Measurements from ENCODE around the gene SLC11A1. TPM values are rescaled to one million over a fixed set of nuclear protein-coding genes. Genes with fewer than 3 reads are reported as not detected.

Gene SLC11A1
- total and polyA plus RNA-seq, 2 of the 4 experiments (the other 2 are of a cell fraction) = under 0.01 to 0.07 TPM

DNA sequence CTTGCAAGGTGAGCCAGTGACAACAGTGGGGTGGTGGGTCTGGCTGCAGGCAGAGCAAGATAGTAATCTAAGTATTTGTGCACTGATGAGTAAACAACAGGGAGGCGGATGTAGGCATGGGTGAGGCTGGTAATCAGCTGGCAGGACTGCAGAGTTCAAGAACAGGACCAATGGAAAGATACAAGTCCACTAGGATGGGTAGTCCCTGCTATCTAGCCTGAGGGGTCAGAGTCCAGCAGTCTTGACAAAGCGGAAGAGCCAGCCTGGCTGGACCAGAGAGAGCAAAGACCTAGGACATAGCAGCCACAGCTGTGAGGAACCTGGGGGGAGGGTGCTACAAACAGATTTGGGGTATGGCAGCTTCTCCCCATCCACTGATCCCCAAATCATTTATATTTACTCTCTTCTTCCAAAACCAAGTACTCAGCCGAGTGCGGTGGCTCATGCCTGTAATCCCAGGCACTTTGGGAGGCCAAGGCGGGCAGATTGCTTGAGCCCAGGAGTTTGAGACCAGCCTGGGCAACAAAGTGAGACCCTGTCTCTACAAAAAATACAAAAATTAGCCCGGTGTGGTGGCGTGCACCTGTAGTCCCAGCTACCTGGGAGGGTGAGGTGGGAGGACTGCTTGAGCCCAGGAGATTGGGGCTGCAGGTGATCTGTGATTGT lies 62.8 kb downstream of the SLC11A1 start:
- H3K56ac ChIP-seq (ENCODE audit: extremely low read depth, insufficient read depth, low read length) = no peak overlapping the region
- no peak overlapping the region for H2BK5ac ChIP-seq (ENCODE audit: low read depth, low read length, poor library complexity, severe bottlenecking)
- ChIA-PET POLR2A (ENCODE audit: unreplicated experiment) (no interaction called here), CTCF (no interaction called here)
- no peak overlapping the region for H2BK20ac ChIP-seq (ENCODE audit: low read depth, low read length)
- 0 out of 2 replicates have a peak, but pooled peaks cover 2% of the 10 kb centered on the region for H3K36me3 ChIP-seq (ENCODE audit: control insufficient read depth, insufficient read depth, low read length)
- no peaks in the 10 kb centered on the region for H3K27me3 ChIP-seq (ENCODE audit: control insufficient read depth, insufficient read depth, low read length)
- TF ChIP-seq RAD21 (IDR thresholded peaks at IDR 0.05; ENCODE audit: low read length) (no peak), CHD1 (IDR thresholded peaks at IDR 0.05; ENCODE audit: low read depth, low read length) (no peak), SMC3 (IDR thresholded peaks at IDR 0.05; ENCODE audit: low read depth, low read length) (no peak), BHLHE40 (IDR thresholded peaks at IDR 0.05; ENCODE audit: low read depth, low read length) (no peak), MAFK (IDR thresholded peaks at IDR 0.05; ENCODE audit: low read depth, low read length) (no peak), MXI1 (IDR thresholded peaks at IDR 0.05; ENCODE audit: borderline replicate concordance, low read depth, low read length) (no peak), MAZ (IDR thresholded peaks at IDR 0.05; ENCODE audit: borderline replicate concordance, low read depth, low read length) (no peak), RFX5 (IDR thresholded peaks at IDR 0.05; ENCODE audit: low read depth, low read length) (no peak), NFE2L2 (IDR thresholded peaks at IDR 0.05; ENCODE audit: low read depth, low read length) (no peak), FOS (IDR thresholded peaks at IDR 0.05; ENCODE audit: low read depth, low read length) (no peak), RCOR1 (IDR thresholded peaks at IDR 0.05; ENCODE audit: insufficient replicate concordance, low read length) (no peak), POLR2A (IDR thresholded peaks at IDR 0.05; ENCODE audit: low read depth, low read length) (no peak), CEBPB (IDR thresholded peaks at IDR 0.05; ENCODE audit: low read depth, low read length) (no peak)
- TF ChIP-seq, protein P1, sequence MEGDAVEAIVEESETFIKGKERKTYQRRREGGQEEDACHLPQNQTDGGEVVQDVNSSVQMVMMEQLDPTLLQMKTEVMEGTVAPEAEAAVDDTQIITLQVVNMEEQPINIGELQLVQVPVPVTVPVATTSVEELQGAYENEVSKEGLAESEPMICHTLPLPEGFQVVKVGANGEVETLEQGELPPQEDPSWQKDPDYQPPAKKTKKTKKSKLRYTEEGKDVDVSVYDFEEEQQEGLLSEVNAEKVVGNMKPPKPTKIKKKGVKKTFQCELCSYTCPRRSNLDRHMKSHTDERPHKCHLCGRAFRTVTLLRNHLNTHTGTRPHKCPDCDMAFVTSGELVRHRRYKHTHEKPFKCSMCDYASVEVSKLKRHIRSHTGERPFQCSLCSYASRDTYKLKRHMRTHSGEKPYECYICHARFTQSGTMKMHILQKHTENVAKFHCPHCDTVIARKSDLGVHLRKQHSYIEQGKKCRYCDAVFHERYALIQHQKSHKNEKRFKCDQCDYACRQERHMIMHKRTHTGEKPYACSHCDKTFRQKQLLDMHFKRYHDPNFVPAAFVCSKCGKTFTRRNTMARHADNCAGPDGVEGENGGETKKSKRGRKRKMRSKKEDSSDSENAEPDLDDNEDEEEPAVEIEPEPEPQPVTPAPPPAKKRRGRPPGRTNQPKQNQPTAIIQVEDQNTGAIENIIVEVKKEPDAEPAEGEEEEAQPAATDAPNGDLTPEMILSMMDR (conservative IDR thresholded peaks at IDR 0.05; ENCODE audit: low read depth, low read length) = no peak
- TF ChIP-seq, protein P2, sequence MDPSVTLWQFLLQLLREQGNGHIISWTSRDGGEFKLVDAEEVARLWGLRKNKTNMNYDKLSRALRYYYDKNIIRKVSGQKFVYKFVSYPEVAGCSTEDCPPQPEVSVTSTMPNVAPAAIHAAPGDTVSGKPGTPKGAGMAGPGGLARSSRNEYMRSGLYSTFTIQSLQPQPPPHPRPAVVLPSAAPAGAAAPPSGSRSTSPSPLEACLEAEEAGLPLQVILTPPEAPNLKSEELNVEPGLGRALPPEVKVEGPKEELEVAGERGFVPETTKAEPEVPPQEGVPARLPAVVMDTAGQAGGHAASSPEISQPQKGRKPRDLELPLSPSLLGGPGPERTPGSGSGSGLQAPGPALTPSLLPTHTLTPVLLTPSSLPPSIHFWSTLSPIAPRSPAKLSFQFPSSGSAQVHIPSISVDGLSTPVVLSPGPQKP (IDR thresholded peaks at IDR 0.05; ENCODE audit: borderline replicate concordance, low read depth, low read length) = no peak
- TF ChIP-seq, protein P3, sequence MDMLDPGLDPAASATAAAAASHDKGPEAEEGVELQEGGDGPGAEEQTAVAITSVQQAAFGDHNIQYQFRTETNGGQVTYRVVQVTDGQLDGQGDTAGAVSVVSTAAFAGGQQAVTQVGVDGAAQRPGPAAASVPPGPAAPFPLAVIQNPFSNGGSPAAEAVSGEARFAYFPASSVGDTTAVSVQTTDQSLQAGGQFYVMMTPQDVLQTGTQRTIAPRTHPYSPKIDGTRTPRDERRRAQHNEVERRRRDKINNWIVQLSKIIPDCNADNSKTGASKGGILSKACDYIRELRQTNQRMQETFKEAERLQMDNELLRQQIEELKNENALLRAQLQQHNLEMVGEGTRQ (IDR thresholded peaks at IDR 0.05; ENCODE audit: low read depth, low read length) = no peak
- H3K23ac ChIP-seq (ENCODE audit: low read depth, low read length) = no peak overlapping the region
- in situ Hi-C loops (cut with MboI; ENCODE audit: low sequenced_read_pairs) = no loop called here
- no peaks in the 10 kb centered on the region for H3K9me3 ChIP-seq (ENCODE audit: control insufficient read depth, insufficient read depth, low read length)
- no peak overlapping the region for H2BK120ac ChIP-seq (ENCODE audit: low read depth, low read length)
- DNase-seq (no peak), ATAC-seq (ENCODE audit: low read depth) (no peak)
- no peak overlapping the region for H3K4ac ChIP-seq (ENCODE audit: low read depth, low read length)
- intact Hi-C loops (cut with micrococcal nuclease) = no loop called here
- no peak overlapping the region for H2AK5ac ChIP-seq (ENCODE audit: low read depth, low read length)
- no peak overlapping the region for H3K9ac ChIP-seq (ENCODE audit: low read depth, low read length)
- H4K5ac ChIP-seq (ENCODE audit: low read depth, low read length) = no peak overlapping the region
- H3K18ac ChIP-seq (ENCODE audit: low read depth, low read length) = no peak overlapping the region
- no peak overlapping the region for H4K8ac ChIP-seq (ENCODE audit: low read depth in 2 of 2, low read length in 2 of 2)
- dilution Hi-C loops (cut with HindIII; ENCODE audit: low sequenced_read_pairs, unreplicated experiment) = no loop called here
- H3K4me2 ChIP-seq (ENCODE audit: low read depth, low read length) = no peak overlapping the region
- H3K79me1 ChIP-seq (ENCODE audit: low read depth in 1 of 2, low read length in 2 of 2) = no peaks in the 10 kb centered on the region
- H3K9me1 ChIP-seq (ENCODE audit: insufficient read depth, low read length) = peaks cover 5% of the 10 kb centered on the region; the same call in 1 of the 2 replicates
- no peak overlapping the region for H2AK9ac ChIP-seq (replicated peaks; ENCODE audit: low read depth, low read length, poor library complexity)
- H3K4me1 ChIP-seq (ENCODE audit: control insufficient read depth, insufficient read depth, low read length) = peaks cover 3% of the 10 kb centered on the region; the same call in 1 of the 2 replicates
- no peak overlapping the region for H2AFZ ChIP-seq (replicated peaks; ENCODE audit: low read length, poor library complexity)
- 84% methylated on average over 2 of the region's 7 CpGs; no CpG with 5 or more reads in 1 of the 2 experiments for WGBS, 2 experiments (ENCODE audit: extremely low coverage in 2 of 2, insufficient read length in 1 of 2)
- BruUV-seq (replicated peaks) = no TSS peak
- no peak overlapping the region for H3K14ac ChIP-seq (replicated peaks; ENCODE audit: low read depth, low read length)
- H4K91ac ChIP-seq (ENCODE audit: insufficient read depth, low read depth, low read length) = no peak overlapping the region
- H3K4me3 ChIP-seq (ENCODE audit: insufficient read depth, low read depth, low read length) = no peak overlapping the region
- H3K27ac ChIP-seq (ENCODE audit: insufficient read depth, low read length) = no peak overlapping the region
- H4K20me1 ChIP-seq (ENCODE audit: insufficient read depth, low read length) = peaks cover 3% of the 10 kb centered on the region; the same call in 1 of the 2 replicates
- H2BK15ac ChIP-seq (ENCODE audit: low read depth, low read length) = no peak overlapping the region
